22Rv1 (cell line): ENCODE data around the gene WDR43.

Experiments
- CTCF ChIP-seq: fragments of 450-650 bp; IDR thresholded peaks from 2 replicates; pipeline ENCODE4 v1.5.1; 2017; ENCODE audit warnings: mild to moderate bottlenecking
- ZFX ChIP-seq: fragments of 450-650 bp; IDR thresholded peaks from 2 replicates; pipeline ENCODE4 v1.6.1; 2017; ENCODE audit warnings: antibody characterized with exemption, borderline replicate concordance

- no peak for TF ChIP-seq CTCF
- TF ChIP-seq ZFX = no peak
Observed at GRCh38 chr2:28871620-28872019, 22.8 kb upstream of the WDR43 start.
